ENCODE measurements around the gene IPO4. TPM values are rescaled to one million over a fixed set of nuclear protein-coding genes. Genes with fewer than 3 reads are reported as not detected.

The IPO4 gene
- total and polyA plus RNA-seq, 2 of the 13 experiments (the other 11 are each of a cell fraction or from before 2014, with no cell fraction given), result 39.0 to 179 TPM

- TF ChIP-seq SNAPC4 (CRISPR knock-in tag; IDR thresholded peaks at IDR 0.05) (no peak; the same call in none of the 2 replicates), ERF (CRISPR knock-in tag; IDR thresholded peaks at IDR 0.05) (peak; percentile 40; the same call in 1 of the 2 replicates), MAZ (IDR thresholded peaks at IDR 0.05; ENCODE audit: borderline replicate concordance, low read depth, low read length) (0 out of 2 replicates have a peak, but pooled peaks have one; percentile 48), MAZ (CRISPR knock-in tag; IDR thresholded peaks at IDR 0.05; ENCODE audit: low read depth) (no peak), MTA1 (CRISPR knock-in tag; IDR thresholded peaks at IDR 0.05; ENCODE audit: borderline replicate concordance) (peak; percentile 62), ZNF576 (CRISPR knock-in tag; IDR thresholded peaks at IDR 0.05) (no peak; the same call in 1 of the 2 replicates), ZBTB37 (CRISPR knock-in tag; IDR thresholded peaks at IDR 0.05) (no peak; the same call in 1 of the 2 replicates), GLI4 (CRISPR knock-in tag; IDR thresholded peaks at IDR 0.05; ENCODE audit: borderline replicate concordance) (peak; percentile 77; the same call in 1 of the 2 replicates), TFDP2 (CRISPR knock-in tag; IDR thresholded peaks at IDR 0.05) (peak; percentile 84), ZNF777 (CRISPR knock-in tag; IDR thresholded peaks at IDR 0.05) (peak; percentile 75), ZNF468 (CRISPR knock-in tag; IDR thresholded peaks at IDR 0.05) (0 out of 2 replicates have a peak, but pooled peaks have one; percentile 34), NR3C1 (CRISPR knock-in tag; IDR thresholded peaks at IDR 0.05) (no peak), MAFF (IDR thresholded peaks at IDR 0.05; ENCODE audit: low read depth, low read length) (no peak), PHF8 (CRISPR knock-in tag; IDR thresholded peaks at IDR 0.05) (peak; percentile 98), CBX5 (CRISPR knock-in tag; IDR thresholded peaks at IDR 0.05; ENCODE audit: borderline replicate concordance) (peak; percentile 20), ZEB1 (IDR thresholded peaks at IDR 0.05; ENCODE audit: insufficient replicate concordance, low read depth) (no peak), ELF4 (CRISPR knock-in tag; IDR thresholded peaks at IDR 0.05; ENCODE audit: borderline replicate concordance) (peak; percentile 97; the same call in 1 of the 2 replicates), SMAD1 (CRISPR knock-in tag; IDR thresholded peaks at IDR 0.05; ENCODE audit: borderline replicate concordance, low read depth) (no peak), GPN1 (CRISPR knock-in tag; IDR thresholded peaks at IDR 0.05; ENCODE audit: borderline replicate concordance) (no peak; the same call in 1 of the 2 replicates), ZNF780A (CRISPR knock-in tag; IDR thresholded peaks at IDR 0.05) (peak; percentile 71; the same call in 1 of the 2 replicates), ZMAT3 (CRISPR knock-in tag; conservative IDR thresholded peaks at IDR 0.05) (peak; percentile 90)
These were observed 44.3 kb upstream of the IPO4 start, which contains the start of gene GMPR2 (continued) for GRCh38 chr14:24232645-24233537.

Data from HepG2 (cell line).